Measurements from ENCODE around the gene CHRNA7.
"Not testable (repeated sequence)": the region's sequence is repeated elsewhere in the genome, so short reads cannot be mapped to it uniquely, and the experiment has no call there.

Gene CHRNA7

GRCh38 chr15:32120577-32121383 lies 90.5 kb downstream of the CHRNA7 start:
- DNase-seq (ENCODE audit: low spot score) = no peak

- no peak for DNase-seq (ENCODE audit: low spot score)
Measured at GRCh38 chr15:32121384-32121695, 91.0 kb downstream of the CHRNA7 start.

DNA sequence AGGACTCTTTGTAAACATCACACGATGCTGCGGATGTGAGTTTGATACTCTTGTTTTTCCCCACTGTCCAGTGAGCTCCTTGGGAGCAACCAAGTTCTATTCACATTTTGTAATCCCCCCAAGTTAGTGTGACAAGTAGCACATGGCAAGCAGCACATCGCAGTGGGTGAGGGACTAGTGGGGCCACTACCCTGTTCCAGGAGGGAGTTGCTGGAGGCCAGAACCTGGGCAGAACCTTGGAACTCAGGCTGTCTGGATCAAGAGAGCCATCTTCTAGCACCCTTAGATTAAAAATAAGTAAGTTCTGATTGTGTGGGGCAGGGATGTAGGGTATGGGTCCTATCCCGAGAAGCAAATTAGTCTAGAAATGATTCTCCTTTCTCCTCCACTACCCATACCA lies 91.7 kb downstream of the CHRNA7 start:
- no peak for DNase-seq (ENCODE audit: low spot score)

DNA sequence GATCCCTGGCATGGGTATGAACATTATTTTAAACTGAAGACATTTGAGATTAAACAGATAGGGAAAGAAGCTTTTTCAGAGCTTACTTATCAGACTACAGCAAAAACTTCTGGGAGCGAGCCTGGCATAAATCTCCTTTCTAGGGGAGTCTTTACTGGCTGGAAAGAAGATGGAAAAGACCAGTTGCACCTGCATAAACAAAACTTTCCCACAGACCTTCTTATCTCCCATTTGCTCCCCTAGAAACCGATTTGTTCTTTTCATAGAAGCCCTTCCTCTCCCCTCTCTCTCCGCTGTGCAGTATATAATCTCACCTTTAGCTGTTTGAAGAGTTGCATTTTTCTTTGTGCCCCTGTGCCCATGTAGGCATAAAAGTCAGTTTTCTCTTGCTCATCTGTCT lies 93.2 kb downstream of the CHRNA7 start:
- DNase-seq (ENCODE audit: low spot score) = no peak

GRCh38 chr15:32124726-32125125 lies 94.4 kb downstream of the CHRNA7 start:
- DNase-seq (ENCODE audit: low spot score) = no peak

DNA sequence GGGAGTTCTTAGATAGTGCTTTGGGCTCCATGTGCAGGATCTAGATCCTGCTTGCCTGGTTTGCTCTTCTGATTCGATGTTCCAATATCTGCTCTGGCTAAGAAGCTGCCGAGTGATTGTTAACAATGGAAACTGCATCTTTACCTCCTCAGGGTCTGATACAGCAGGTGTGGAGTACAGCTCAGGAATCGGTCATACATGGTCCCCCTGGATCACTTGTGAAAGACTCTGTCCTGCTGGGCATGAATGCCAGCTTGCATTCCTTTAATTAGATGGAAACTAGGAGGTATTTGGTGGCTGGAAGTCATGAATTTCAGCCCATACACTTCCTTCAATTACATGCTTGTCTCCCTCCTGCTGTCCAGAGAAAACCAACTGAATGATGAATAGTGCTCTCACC lies 95.3 kb downstream of the CHRNA7 start:
- no peak for DNase-seq (ENCODE audit: low spot score)

DNA sequence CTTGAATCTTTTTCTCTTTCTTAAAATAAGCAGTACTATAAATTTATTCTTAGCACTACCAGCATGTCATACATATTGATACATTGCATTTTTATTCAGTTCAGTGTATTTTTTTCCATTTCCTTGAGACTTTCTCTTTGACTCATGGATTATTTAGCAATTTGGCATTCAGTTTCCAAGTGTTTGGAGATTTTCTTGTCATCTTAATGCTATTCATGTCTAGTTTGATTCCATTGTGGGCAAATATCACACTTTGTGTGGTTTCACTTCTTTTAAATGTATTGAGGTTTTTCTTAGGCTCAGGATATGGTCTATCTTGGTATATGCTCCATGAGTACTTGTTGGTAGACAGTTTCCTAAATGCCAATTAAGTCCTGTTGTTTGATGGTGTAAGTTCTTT lies 99.5 kb downstream of the CHRNA7 start:
- no peak for DNase-seq (ENCODE audit: low spot score)

DNA sequence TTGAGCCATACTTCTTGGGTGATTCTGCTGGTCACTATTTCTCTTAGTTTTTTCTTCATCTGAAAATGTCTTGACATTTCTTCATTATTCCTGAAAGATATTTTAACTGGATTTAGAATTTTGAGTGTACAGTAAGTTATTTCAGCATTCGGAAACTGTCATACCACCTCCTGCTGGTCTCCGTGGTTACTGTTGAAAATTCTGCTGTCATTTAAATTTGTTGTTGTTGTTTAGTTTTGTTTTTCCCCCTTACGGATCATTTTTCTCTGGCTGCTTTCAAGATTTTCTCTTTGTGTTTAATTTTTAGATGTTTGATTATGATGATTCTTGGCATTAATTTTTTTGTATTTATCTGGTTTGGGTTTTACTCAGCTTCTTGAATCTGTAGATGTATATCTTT lies 100.5 kb downstream of the CHRNA7 start:
- DNase-seq (ENCODE audit: low spot score) = no peak

- DNase-seq (ENCODE audit: low spot score) = no peak
Measured at GRCh38 chr15:32131803-32132202, 101.5 kb downstream of the CHRNA7 start.

DNA sequence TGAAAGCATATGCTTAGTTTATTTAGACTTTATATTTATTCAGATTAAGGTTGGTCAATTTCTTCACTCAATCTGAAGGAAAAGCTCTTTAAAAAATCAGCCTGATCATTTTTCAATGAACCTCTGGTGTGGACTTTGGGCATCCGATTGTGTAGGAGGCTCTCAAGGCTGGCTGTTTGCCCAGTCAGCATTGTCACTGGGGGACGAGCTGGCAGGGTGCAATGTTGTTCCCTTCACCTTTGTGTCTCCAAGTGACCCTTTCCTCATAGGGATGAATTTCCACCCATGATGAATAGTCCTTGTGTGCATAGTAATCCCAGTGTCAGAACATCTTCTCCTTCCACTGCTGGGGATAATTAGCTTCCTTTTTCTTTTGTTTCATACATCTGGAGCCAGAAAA lies 102.5 kb downstream of the CHRNA7 start:
- no peak for DNase-seq (ENCODE audit: low spot score)

DNA sequence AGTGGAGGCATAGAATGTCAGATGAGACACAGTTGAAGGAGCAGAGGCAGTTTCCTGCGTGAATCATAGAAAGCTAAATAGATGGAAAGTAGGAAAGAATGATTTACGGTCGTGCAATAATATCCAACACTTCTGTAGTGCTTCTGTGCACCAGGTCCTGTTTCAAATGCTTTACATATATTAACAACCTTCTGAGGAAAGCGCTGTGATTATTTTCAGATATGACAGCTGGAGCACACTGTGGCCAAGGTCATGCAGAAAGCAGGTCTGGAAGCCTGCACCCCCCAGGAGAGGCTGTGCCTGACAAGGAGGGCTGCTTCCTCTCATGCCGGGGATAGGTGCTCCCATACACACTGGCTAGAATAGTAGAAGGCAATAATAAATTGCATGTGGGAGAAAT lies 104.5 kb downstream of the CHRNA7 start:
- DNase-seq (ENCODE audit: low spot score) = no peak

DNA sequence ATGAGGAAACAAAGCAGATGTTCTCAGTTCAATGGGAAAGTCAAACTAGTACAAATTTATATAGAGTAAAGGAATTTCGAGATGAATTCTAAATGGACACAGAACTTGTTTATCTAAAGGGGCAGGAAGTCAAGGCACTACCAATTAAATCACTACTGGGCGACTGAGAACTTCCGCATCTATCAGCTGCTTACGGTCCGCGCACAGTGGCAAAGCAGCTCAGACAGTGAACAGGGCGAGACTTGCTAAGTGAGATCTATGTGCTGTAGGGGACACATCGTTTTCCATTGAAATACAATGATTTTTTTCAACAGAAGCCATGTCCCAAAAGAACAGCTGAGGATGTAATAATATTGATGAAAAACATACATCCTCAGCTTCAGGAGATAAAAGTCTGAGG lies 105.0 kb downstream of the CHRNA7 start:
- no peak for DNase-seq (ENCODE audit: low spot score)

GRCh38 chr15:32145512-32145911 lies 115.2 kb downstream of the CHRNA7 start:
- not testable (repeated sequence) for DNase-seq (ENCODE audit: low spot score)

DNA sequence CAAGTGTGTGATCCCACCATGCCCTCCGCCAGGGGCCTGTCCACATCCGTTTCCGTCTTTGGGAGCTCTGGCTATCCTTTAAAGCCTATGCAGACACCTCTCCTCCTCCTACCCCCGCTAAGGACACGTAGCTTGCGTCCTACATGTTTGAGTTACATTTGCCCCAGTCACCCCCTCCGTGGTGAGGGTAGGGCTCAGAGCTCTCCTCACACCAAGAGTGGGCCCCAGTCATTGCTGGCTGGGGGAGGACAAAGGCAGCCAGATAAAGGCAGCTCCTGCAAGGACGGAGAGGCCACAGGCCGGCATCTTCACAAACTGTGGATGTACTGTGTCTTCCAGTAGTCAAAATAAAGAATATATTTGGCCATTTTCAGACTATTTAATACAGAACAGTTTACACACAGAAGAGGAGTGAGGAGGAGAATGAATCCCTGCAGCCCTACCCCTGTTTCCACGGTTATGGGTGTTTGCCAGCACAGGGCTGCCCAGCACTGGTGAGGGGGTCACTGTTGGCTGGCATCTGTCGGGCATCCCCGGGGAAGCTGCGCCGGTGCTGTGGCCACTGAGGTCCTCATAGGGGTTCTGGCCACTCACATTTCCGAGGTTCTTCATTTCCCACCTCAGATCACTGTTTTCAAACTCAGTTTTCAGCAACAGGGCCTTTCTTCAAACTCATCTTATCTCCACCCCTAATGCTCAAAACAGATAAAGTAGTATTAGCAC lies 118.7 kb downstream of the CHRNA7 start:
- DNase-seq (ENCODE audit: low spot score) = no peak

DNA sequence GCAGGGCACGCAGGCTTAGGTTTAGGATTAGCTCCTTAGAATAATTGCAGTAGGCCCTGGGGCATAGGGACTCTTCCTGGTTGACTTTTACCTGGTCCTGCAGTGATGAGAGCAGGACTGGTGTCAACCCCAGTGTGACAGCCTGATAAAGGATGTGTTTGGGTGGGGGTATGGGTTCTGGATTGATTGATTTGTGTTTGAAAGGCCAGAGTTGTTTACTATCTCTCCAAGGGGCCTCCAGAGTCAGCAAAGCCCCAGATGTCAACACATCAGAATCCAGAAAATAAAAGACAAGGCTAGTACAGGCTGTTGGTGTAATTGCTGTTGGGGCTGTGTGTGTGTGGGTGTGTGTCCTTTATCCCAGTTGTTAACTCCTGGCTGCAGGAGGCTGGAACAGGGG lies 122.3 kb downstream of the CHRNA7 start:
- no peak for DNase-seq (ENCODE audit: low spot score)

- not testable (repeated sequence) for DNase-seq (ENCODE audit: low spot score)
Measured at GRCh38 chr15:32153868-32154623, 123.7 kb downstream of the CHRNA7 start.

DNA sequence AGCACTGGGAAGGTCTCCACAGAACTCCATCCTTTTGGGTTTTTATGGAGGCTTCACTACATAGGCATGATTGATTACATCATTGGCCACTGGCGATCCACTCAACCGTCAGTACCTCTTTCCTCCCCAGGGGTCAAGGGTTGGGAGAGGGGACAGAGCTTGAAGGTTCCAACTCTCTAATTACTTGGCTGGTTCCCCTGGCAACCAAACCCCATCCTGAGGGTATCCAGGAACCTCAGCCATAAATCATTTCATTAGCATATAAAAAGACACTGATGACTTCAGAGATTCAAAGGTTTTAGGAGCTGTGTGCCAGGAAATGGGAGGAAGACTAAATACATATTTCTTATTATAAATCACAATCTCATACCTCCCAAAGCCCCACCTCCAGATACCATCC lies 131.8 kb downstream of the CHRNA7 start:
- not testable (repeated sequence) for DNase-seq (ENCODE audit: low spot score)

GRCh38 chr15:32164065-32164464 lies 133.8 kb downstream of the CHRNA7 start:
- not testable (repeated sequence) for DNase-seq (ENCODE audit: low spot score)

DNA sequence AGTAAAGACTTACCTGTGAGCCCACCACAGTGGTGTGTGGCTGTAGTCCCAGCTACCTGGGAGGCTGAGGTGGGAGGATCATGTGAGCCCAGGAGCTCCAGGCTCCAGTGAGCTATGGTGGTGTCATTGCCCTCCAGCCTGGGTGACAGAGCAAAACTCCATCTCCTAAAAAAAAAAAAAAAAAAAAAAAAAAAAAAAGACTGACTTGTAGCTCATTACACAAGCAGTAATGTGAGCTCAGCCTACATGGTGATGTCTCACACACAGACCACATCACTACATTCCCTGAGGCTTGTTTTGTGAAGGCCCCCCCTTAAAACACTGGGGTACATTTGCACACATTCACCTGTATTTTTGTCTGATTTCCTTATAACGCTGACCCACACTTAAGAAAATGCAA lies 134.4 kb downstream of the CHRNA7 start:
- not testable (repeated sequence) for DNase-seq (ENCODE audit: low spot score)

DNA sequence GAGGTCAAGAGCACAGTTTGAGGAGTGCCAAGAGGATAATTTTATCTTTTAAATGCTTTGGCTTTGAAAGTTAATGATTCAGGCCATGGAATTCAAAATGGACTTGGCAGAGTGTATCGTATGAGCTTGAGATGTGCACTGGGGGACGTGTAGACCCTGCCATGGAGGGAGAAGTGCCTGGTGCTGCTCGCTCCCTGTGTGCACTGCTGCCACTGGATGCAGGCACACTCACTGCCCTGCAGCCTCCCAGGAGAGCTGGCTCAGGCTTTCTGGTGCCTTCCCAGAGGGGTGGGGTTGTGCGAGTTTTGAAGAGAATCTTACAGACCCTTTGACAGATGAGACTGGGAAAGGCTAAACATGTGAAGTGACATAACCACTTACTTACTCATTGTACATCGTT lies 135.5 kb downstream of the CHRNA7 start:
- not testable (repeated sequence) for DNase-seq (ENCODE audit: low spot score)

GRCh38 chr15:32166270-32166669 lies 136.0 kb downstream of the CHRNA7 start:
- not testable (repeated sequence) for DNase-seq (ENCODE audit: low spot score)

DNA sequence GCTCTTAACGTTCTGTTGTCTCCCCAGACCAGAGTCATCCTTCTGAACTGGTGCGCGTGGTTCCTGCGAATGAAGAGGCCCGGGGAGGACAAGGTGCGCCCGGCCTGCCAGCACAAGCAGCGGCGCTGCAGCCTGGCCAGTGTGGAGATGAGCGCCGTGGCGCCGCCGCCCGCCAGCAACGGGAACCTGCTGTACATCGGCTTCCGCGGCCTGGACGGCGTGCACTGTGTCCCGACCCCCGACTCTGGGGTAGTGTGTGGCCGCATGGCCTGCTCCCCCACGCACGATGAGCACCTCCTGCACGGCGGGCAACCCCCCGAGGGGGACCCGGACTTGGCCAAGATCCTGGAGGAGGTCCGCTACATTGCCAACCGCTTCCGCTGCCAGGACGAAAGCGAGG lies 137.6 kb downstream of the CHRNA7 start:
- DNase-seq (ENCODE audit: low spot score) = not testable (repeated sequence)

DNA sequence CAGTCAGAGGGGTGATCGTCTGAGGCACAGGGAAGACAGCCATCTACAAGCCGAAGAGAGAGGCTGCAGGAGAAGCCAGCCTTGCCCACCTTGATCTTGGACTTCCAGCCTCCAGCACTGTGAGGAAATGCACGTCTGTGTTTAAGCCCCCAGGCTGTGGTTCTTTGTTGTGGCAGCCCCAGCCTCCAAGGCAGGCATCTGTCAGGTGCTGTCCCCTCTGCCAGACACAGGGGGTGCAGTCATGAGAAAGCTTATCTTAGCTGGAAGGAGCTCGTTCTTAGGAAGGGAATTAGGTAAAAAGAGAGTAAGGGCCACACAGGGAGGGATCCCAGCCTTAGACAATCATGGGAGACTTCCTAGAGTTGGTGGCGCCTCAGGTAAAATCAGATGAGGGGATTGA lies 150.3 kb downstream of the CHRNA7 start:
- DNase-seq (ENCODE audit: low spot score) = not testable (repeated sequence)
